ENCODE data around the gene TRAPPC14. TPM values are rescaled to one million over a fixed set of nuclear protein-coding genes. Genes with fewer than 3 reads are reported as not detected.
"Not testable (repeated sequence)": the region's sequence is repeated elsewhere in the genome, so short reads cannot be mapped to it uniquely, and the experiment has no call there.

Gene TRAPPC14, protein sequence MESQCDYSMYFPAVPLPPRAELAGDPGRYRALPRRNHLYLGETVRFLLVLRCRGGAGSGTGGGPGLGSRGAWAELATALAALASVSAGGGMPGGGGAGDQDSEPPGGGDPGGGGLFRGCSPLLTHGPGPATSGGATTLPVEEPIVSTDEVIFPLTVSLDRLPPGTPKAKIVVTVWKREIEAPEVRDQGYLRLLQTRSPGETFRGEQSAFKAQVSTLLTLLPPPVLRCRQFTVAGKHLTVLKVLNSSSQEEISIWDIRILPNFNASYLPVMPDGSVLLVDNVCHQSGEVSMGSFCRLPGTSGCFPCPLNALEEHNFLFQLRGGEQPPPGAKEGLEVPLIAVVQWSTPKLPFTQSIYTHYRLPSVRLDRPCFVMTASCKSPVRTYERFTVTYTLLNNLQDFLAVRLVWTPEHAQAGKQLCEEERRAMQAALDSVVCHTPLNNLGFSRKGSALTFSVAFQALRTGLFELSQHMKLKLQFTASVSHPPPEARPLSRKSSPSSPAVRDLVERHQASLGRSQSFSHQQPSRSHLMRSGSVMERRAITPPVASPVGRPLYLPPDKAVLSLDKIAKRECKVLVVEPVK
- 58.1 and 61.1 TPM in 2 replicates for total RNA-seq

DNA sequence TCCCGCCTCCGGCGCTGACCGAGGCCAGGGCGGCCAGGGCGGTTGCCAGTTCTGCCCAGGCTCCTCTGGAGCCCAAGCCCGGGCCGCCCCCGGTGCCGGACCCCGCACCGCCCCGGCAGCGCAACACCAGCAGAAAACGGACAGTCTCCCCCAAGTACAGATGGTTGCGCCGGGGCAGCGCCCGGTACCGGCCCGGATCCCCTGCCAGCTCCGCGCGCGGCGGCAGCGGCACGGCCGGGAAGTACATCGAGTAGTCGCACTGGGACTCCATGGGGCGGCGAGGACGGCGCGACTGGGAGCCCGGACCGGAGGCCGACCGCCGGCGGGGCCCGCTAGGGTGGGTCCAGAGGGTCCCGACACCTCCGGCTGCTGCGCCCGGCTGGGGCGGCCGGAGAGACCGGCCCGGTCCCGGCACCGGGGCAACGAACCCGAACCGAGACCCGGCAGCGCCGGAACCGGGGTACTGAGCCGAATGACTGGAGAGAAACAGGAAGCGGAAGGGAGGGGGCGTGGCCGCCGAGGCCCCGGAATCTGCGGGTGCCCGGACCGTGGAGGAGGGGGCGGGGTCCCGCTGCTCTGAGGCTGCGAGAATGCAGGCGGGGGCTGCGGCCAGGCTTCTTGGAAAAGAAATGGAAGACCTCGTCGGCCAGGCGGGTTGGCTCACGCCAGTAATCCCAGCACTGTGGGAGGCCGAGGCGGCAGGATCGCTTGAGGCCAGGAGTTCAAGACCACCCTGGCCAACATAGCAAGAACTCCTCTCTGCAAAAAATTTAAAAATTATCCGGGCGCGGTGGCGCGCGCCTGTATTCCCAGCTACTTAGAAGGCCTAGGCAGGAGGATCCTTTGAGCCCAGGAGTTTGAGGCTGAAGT, at the start of gene TRAPPC14:
TRAPPC14 (minus strand) TSS at position 495 of the 870 bp plus-strand sequence; CDS start at position 271, 224 bp downstream.
- intact Hi-C loops (cut with micrococcal nuclease), result loop anchor here (1.0 to 2.0 kb wide), 5 partner anchors 8 to 62 kb away; partner anchors contain the start of genes GPC2, LAMTOR4 and STAG3

DNA sequence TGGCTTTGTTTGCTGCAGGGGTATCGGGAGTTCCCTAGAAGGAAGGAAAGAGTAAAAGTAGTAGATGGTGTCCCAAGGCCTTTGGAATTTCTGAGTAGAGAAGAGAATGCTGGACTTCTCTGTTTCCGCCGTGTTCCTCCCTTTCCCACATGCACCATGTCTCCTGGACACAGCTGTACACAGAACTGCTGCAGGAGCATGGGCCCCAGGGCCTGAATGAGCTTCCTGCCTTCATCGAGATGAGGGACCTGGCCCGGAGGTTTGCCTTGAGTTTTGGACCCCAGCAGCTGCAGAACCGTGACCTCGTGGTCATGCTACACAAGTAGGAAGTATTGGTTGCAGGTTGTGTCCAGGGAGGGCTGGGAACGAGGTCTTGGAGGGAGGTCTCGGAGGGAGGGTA, 45.9 kb upstream of the TRAPPC14 start:
- intact Hi-C loops (cut with micrococcal nuclease), result no loop called here

DNA sequence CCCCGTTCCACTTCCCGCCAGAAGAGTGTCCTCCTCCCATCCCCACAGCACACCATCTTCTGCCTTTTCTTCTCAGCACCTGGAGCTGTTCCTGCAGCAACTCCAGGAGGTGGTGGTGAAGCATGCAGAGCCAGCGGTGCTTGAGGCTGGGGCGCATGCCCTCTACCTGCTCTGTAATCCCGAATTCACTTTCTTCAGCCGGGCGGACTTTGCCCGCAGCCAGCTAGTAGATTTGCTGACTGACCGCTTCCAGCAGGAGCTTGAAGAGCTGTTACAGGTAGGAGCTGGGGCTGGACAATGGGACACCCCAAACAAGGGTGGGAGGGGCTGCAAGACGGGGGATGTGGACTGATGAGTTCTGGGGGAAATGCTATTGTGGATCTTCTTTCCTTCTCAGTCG, 42.2 kb upstream of the TRAPPC14 start:
- intact Hi-C loops (cut with micrococcal nuclease), result no loop called here

- intact Hi-C loops (cut with micrococcal nuclease), result no loop called here
These were observed 39.7 kb upstream of the TRAPPC14 start for GRCh38 chr7:100198266-100198665.

DNA sequence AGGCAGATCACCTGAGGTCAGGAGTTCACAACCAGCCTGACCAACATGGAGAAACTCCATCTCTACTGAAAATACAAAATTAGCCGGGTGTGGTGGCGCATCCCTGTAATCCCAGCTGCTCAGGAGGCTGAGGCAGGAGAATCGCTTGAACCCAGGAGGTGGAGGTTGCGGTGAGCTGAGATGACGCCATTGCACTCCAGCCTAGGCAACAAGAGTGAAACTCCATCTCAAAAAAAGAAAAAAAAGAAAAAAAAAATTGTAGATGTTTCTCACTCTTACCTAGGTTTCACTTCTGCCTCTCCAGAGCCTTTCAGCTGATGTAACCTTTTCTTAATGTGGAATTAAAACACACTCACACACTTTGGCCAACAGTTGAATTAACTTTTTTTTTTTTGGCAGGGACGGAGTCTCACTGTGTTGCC, 37.4 kb upstream of the TRAPPC14 start:
- intact Hi-C loops (cut with micrococcal nuclease), result not testable (repeated sequence)

- intact Hi-C loops (cut with micrococcal nuclease), result no loop called here
These were observed 36.7 kb upstream of the TRAPPC14 start for GRCh38 chr7:100195222-100195621.

GRCh38 chr7:100192969-100193368, 34.4 kb upstream of the TRAPPC14 start:
- intact Hi-C loops (cut with micrococcal nuclease), result no loop called here

DNA sequence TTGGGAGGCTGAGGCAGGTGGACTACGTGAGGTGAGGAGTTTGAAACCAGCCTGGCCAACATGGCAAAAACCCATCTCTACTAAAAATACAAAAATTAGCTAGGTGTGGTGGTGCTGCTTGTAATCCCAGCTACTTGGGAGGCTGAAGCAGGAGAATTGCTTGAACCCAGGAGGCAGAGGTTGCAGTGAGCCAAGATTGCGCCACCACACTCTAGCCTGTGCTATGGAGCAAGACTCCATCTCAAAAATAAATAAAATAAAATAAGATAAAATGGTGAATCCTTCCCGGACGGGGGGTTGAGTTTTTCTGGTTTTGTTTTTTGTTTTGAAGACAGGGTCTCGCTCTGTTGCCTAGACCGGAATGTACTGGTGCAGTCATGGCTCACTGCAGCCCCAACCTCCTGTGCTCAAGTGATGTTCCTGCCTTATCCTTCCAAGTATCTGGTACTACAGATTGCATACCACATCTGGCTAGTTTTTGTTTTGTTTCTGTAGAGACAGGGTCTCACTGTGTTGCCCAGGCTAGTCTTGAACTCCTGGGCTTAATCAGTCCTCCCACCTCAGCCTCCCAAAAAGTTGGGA, 33.8 kb upstream of the TRAPPC14 start:
- intact Hi-C loops (cut with micrococcal nuclease), result not testable (repeated sequence)

DNA sequence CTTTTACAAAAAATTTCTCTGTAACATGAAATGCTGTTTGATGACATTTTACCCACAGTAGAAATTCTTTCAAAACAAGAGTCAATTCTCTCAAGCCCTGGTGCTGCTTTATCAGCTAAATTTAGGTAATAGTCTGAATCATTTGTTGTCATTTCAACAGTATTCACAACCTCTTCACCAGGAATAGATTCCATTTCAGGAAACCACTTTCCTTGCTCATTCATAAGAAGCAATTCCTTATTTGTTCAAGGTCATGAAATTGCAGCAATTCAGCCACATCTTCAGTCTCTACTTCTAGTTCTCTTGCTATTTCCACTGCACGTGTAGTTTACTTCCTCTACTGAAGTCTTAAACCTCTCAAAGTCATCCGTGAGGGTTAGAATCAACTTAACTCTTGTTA, 33.3 kb upstream of the TRAPPC14 start:
- intact Hi-C loops (cut with micrococcal nuclease), result loop anchor here (2.0 kb wide), 1 partner anchor 17 kb away; no protein-coding TSS in a partner anchor

- intact Hi-C loops (cut with micrococcal nuclease), result loop anchor here (1.0 to 2.0 kb wide), 3 partner anchors 19 to 31 kb away; no protein-coding TSS in a partner anchor
These were observed 31.7 kb upstream of the TRAPPC14 start for GRCh38 chr7:100190048-100190711.

DNA sequence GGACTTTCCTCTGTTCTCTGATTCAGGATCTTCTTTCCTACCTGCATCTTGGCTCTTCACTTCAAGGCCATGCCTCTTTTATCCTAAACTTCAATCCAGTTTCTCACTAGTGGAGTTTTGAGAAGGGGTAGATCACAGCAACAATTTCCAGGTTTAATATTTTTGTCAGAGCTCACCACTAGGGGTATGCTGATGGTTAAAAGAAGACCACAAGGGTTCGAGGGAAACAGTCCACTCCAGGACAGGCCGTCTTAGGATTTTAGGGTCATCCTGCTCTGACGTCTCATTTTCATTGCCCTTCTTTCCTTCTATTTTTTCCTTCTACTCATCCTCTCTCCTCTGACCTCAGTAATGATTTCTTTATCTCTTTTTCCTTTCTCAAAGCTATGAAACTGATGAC, 30.5 kb upstream of the TRAPPC14 start:
- intact Hi-C loops (cut with micrococcal nuclease), result no loop called here

GRCh38 chr7:100185726-100186125, 27.2 kb upstream of the TRAPPC14 start:
- intact Hi-C loops (cut with micrococcal nuclease), result no loop called here

GRCh38 chr7:100183090-100183489, 24.6 kb upstream of the TRAPPC14 start:
- intact Hi-C loops (cut with micrococcal nuclease), result not testable (repeated sequence)

DNA sequence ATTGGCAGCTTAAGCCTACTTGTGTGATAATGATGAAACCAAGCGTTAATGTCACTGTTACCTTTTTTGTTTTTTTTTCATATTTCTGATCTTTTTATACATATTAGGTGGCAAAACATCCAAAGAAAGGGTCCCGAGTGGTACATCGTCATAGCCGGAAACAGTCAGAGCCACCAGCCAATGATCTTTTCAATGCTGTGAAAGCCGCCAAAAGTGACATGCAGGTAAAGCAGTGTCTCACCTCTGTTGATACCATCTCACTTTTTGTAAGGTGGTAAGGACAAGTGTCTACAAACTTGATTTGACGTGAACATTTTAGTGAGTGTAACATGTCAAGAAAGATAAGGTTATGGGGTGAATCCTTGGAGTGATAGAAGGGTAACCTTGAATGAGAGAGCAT, 24.1 kb upstream of the TRAPPC14 start:
- intact Hi-C loops (cut with micrococcal nuclease), result not testable (repeated sequence)

- intact Hi-C loops (cut with micrococcal nuclease), result not testable (repeated sequence)
These were observed 21.6 kb upstream of the TRAPPC14 start for GRCh38 chr7:100180084-100180483.

GRCh38 chr7:100177045-100178001, 18.8 kb upstream of the TRAPPC14 start, which contains the start of the genes GPC2 and STAG3:
TSS of gene GPC2 (minus strand) at chr7:100177381. CDS start at chr7:100177199, 182 bp downstream.
TSS of gene STAG3 (plus strand) at chr7:100177918. CDS start at chr7:100180557, 2,639 bp downstream.
- intact Hi-C loops (cut with micrococcal nuclease), result loop anchor here (1.0 kb wide), 5 partner anchors 9 to 44 kb away; partner anchors contain the start of genes GAL3ST4, LAMTOR4 and TRAPPC14

GRCh38 chr7:100176096-100177044, 17.8 kb upstream of the TRAPPC14 start:
- intact Hi-C loops (cut with micrococcal nuclease), result loop anchor here (1.0 kb wide), 5 partner anchors 8 to 45 kb away; partner anchors contain the start of genes GAL3ST4, LAMTOR4 and TRAPPC14

Measured in T-helper 1 cell treated with Interleukin-12 subunit alpha and Interleukin-12 subunit beta and Interleukin-4 antibody, amounts not matched to agents 30 ng/mL and 1 ng/mL, for 36 hours (primary cell).